Fibroblast of skin of right quadriceps (primary cell): ENCODE measurements around the gene ADGRE2.
"Not testable (repeated sequence)": the region's sequence is repeated elsewhere in the genome, so short reads cannot be mapped to it uniquely, and the experiment has no call there.

Experiments used
- DNase-seq: peaks from one replicate; pipeline ENCODE4 v3.0.0-alpha.2; 2013

The ADGRE2 gene

GRCh38 chr19:14778110-14778845 lies at the start of gene ADGRE2:
ADGRE2 (minus strand) TSS chr19:14778560; CDS start chr19:14776756, 1,804 bp downstream.
- not testable (repeated sequence) for DNase-seq

- DNase-seq, result no peak
Measured at GRCh38 chr19:14826006-14826405, 47.6 kb upstream of the ADGRE2 start.

- peak; percentile 14 for DNase-seq
Measured at GRCh38 chr19:14821937-14822336, 43.6 kb upstream of the ADGRE2 start.

- no peak for DNase-seq
Measured at GRCh38 chr19:14818588-14818987, 40.2 kb upstream of the ADGRE2 start.

- no peak for DNase-seq
Measured at GRCh38 chr19:14817052-14817451, 38.7 kb upstream of the ADGRE2 start.

- no peak for DNase-seq
Measured at GRCh38 chr19:14814982-14815652, 36.8 kb upstream of the ADGRE2 start.

GRCh38 chr19:14809272-14810057 lies 31.1 kb upstream of the ADGRE2 start:
- DNase-seq, result no peak

- DNase-seq, result no peak
Measured at GRCh38 chr19:14804765-14805164, 26.4 kb upstream of the ADGRE2 start.

- DNase-seq, result no peak
Measured at GRCh38 chr19:14798760-14799159, 20.4 kb upstream of the ADGRE2 start.

- no peak for DNase-seq
Measured at GRCh38 chr19:14796021-14796420, 17.7 kb upstream of the ADGRE2 start.

- DNase-seq, result no peak
Measured at GRCh38 chr19:14795078-14795721, 16.8 kb upstream of the ADGRE2 start.

GRCh38 chr19:14792250-14792649 lies 13.9 kb upstream of the ADGRE2 start:
- DNase-seq, result not testable (repeated sequence)

GRCh38 chr19:14786421-14786851 lies 8.1 kb upstream of the ADGRE2 start:
- DNase-seq, result no peak

- DNase-seq, result peak; percentile 42
Measured at GRCh38 chr19:14785102-14785793, 6.9 kb upstream of the ADGRE2 start.

GRCh38 chr19:14784730-14785101 lies 6.4 kb upstream of the ADGRE2 start:
- DNase-seq, result peak; percentile 28

- DNase-seq, result not testable (repeated sequence)
Measured at GRCh38 chr19:14783410-14783998, 5.1 kb upstream of the ADGRE2 start.

- no peak for DNase-seq
Measured at GRCh38 chr19:14782626-14783409, 4.5 kb upstream of the ADGRE2 start.

- not testable (repeated sequence) for DNase-seq
Measured at GRCh38 chr19:14781713-14782536, 3.6 kb upstream of the ADGRE2 start.

- not testable (repeated sequence) for DNase-seq
Measured at GRCh38 chr19:14780622-14781225, 2.4 kb upstream of the ADGRE2 start.

GRCh38 chr19:14779151-14779550 lies 791 bp upstream of the ADGRE2 start:
- DNase-seq, result no peak
